Common myeloid progenitor, CD34-positive (primary cell): ENCODE data around the gene MUL1.

ENCODE experiments used
- CTCF ChIA-PET: fragments of 350-600 bp; sonication (Branson Sonifier 250); formaldehyde crosslinking; loops from one replicate; lab custom pipeline; 2021; ENCODE audit warnings: antibody characterized with exemption; lab: Charles Lee
- POLR2A ChIA-PET: fragments of 350-600 bp; sonication (Branson Sonifier 250); formaldehyde crosslinking; loops from one replicate; lab custom pipeline; 2021; ENCODE audit warnings: antibody characterized with exemption; lab: Charles Lee
- DNase-seq, 3 donors: peaks; one replicate each; pipeline versions ENCODE4 v3.0.0 to v3.0.0-alpha.2; 2013
- H3K27ac ChIP-seq, 2 experiments: 1 replicate in 1 of 2; 2 replicates in 1 of 2; pipeline ENCODE4 v1.7.0; 2013; ENCODE audit warnings: inconsistent platforms in 2 of 2, low read length in 2 of 2, mild to moderate bottlenecking in 2 of 2, low read depth in 1 of 2, moderate library complexity in 1 of 2; ENCODE audit not compliant: severe bottlenecking in 2 of 2, insufficient read depth in 1 of 2, poor library complexity in 1 of 2
- H3K27me3 ChIP-seq, 5 experiments: replicated peaks in 2 of 5; 1 replicate in 3 of 5; 2 replicates in 2 of 5; pipeline versions ENCODE4 v1.6.1 to v1.7.0; 2013; ENCODE audit warnings: low read length in 4 of 5, mild to moderate bottlenecking in 2 of 5, moderate library complexity in 2 of 5, inconsistent platforms in 1 of 5; ENCODE audit not compliant: insufficient read depth in 5 of 5, control insufficient read depth in 4 of 5
- H3K36me3 ChIP-seq, 4 experiments: 1 replicate in 2 of 4; 2 replicates in 2 of 4; pipeline versions ENCODE4 v1.6.1 to v1.7.0; 2013; ENCODE audit warnings: low read length in 3 of 4, control low read depth in 1 of 4, mild to moderate bottlenecking in 1 of 4; ENCODE audit not compliant: control insufficient read depth in 4 of 4, insufficient read depth in 4 of 4
- H3K4me1 ChIP-seq, 4 experiments: 1 replicate in 3 of 4; 2 replicates in 1 of 4; pipeline versions ENCODE4 v1.6.1 to v1.7.1; 2013; ENCODE audit warnings: low read length in 3 of 4, mild to moderate bottlenecking in 3 of 4, control low read depth in 1 of 4, inconsistent platforms in 1 of 4, moderate library complexity in 1 of 4; ENCODE audit not compliant: control insufficient read depth in 4 of 4, insufficient read depth in 4 of 4; ENCODE audit errors: control extremely low read depth in 1 of 4
- H3K4me3 ChIP-seq, 7 experiments: 1 replicate in 4 of 7; 2 replicates in 3 of 7; pipeline versions ENCODE4 v1.5.1 to v1.7.0; 2013; ENCODE audit warnings: mild to moderate bottlenecking in 7 of 7, low read length in 6 of 7, moderate library complexity in 6 of 7, inconsistent platforms in 2 of 7, low read depth in 2 of 7, control low read depth in 1 of 7; ENCODE audit not compliant: insufficient read depth in 4 of 7, control insufficient read depth in 1 of 7; ENCODE audit errors: extremely low read depth in 1 of 7
- H3K9me3 ChIP-seq, 5 experiments: 1 replicate in 4 of 5; 2 replicates in 1 of 5; pipeline versions ENCODE4 v1.6.1 to v1.7.1; 2013; ENCODE audit warnings: low read length in 4 of 5, mild to moderate bottlenecking in 2 of 5, inconsistent platforms in 1 of 5, low read depth in 1 of 5, moderate library complexity in 1 of 5; ENCODE audit not compliant: control insufficient read depth in 4 of 5, insufficient read depth in 2 of 5; ENCODE audit errors: control extremely low read depth in 1 of 5
- WGBS: methylation state at CpG from one replicate; pipeline ENCODE4 v1.1.5; 2013; ENCODE audit not compliant: insufficient coverage; 5-methylcytosine and 5-hydroxymethylcytosine counted together

The MUL1 gene

DNA sequence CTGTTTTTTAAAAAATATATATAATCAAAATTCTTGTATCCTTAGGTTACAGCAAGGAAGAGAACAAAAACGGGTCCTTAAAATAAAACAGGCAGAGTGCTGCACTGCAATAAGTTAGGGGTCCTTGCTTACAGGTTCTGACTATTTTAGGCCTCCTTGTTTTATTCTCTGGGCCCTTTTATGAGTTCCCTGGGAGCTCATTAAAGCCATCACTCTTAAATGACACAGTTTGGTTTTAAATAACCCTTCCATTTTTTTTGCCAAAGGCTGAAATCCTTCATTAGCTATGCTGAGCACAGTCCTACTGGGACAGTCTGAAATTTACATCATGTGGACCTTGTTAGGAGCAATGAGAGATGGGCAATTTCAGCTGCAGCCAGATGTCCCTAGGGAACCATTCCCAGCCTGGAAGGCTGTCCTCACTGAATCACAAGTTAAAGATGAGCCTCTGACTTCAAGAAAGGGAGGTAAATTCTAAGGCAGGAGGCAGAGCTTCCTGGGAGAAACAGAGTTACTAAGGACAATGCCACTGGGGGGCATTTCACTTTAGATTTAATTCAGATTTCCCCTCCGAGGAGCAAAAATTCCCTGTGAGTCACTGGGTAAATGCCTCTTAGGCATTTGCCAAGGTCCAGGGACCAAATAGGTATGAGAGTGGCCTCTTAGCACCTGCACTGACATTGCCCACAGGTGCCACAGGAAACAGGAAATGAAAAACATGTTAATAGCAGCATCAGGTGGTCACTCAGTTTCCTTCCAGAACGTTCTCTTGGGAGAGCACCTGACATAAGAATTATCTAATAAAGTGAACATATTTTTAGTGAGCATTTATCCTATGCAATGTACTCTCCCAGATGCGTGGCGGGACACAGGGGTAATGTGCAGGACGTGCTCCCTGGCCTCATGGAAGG lies 3.8 kb upstream of the MUL1 start:
- CTCF ChIA-PET, result no interaction called here
- 71% methylated on average over 2 of the region's 6 CpGs for WGBS

GRCh38 chr1:20508411-20508771 lies 440 bp upstream of the MUL1 start:
- Histone ChIP-seq H3K9me3 (no peaks in the 10 kb centered on the region), H3K4me3 (peak overlapping the region; percentile 77 to 97 (median 90)), H3K27me3 (peaks cover 0 to 15% (median 4%) of the 10 kb centered on the region in 5 experiments), H3K27ac (peak overlapping the region; percentile 68 to 91), H3K36me3 (peaks cover 0 to 5% (median 3%) of the 10 kb centered on the region in 4 experiments), H3K4me1 (peaks cover 5 to 14% (median 11%) of the 10 kb centered on the region in 4 experiments)
- POLR2A ChIA-PET, result interaction anchor here (1.1 kb wide), 1 partner anchor 14 kb away, joined by 3 read pairs; no protein-coding TSS in a partner anchor
- WGBS, result 100% methylated on average over 2 of the region's 5 CpGs
- CTCF ChIA-PET, result interaction anchor here (0.9 to 1.3 kb wide), 2 partner anchors 14 to 18 kb away, joined by 3 to 4 read pairs; no protein-coding TSS in a partner anchor
- DNase-seq, result no peak

More for the DNA sequence above, 3.8 kb upstream of the MUL1 start:
- Histone ChIP-seq H3K27ac (no peak overlapping the region), H3K4me3 (no peak overlapping the region), H3K4me1 (peaks cover 5 to 12% (median 10%) of the 10 kb centered on the region in 4 experiments), H3K27me3 (peaks cover 0 to 15% (median 6%) of the 10 kb centered on the region in 5 experiments), H3K36me3 (no peaks in the 10 kb centered on the region), H3K9me3 (no peaks in the 10 kb centered on the region)
- no peak for DNase-seq
- POLR2A ChIA-PET, result no interaction called here

DNA sequence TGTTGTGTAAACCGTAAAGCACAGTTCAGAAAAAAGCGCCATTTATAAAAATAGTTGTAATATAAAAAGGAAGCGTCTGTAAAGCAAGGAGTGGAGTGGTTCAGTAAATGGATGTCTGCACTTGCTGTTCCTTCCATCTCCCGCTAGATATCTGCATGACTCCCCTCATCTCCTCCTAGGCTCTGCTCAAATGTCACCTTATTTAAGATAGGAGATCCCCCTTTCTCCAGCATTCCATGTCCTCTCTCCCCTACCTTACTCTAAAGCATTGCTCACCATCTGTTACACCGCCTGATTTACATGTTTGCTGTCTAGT lies 745 bp downstream of the MUL1 start:
- Histone ChIP-seq H3K27me3 (peaks cover 0 to 10% (median 4%) of the 10 kb centered on the region in 5 experiments), H3K9me3 (no peaks in the 10 kb centered on the region), H3K36me3 (peaks cover 0 to 9% (median 7%) of the 10 kb centered on the region in 4 experiments), H3K4me1 (peaks cover 5 to 14% (median 11%) of the 10 kb centered on the region in 4 experiments), H3K27ac (peak overlapping the region; percentile 68 to 91), H3K4me3 (peak overlapping the region in 6 of 7 experiments; percentile 86 to 97 (median 90))
- CTCF ChIA-PET, result interaction anchor here (1.1 kb wide), 1 partner anchor 16 kb away, joined by 3 read pairs; no protein-coding TSS in a partner anchor
- 80% methylated on average over 3 of the region's 5 CpGs for WGBS
- POLR2A ChIA-PET, result interaction anchor here (1.1 kb wide), 1 partner anchor 13 kb away, joined by 3 read pairs; no protein-coding TSS in a partner anchor
- DNase-seq, result peak in 1 of 3 donors; percentile 49

GRCh38 chr1:20505488-20505887 lies 2.5 kb downstream of the MUL1 start:
- peaks cover 0 to 2% (median 0%) of the 10 kb centered on the region in 5 experiments for H3K27me3 ChIP-seq
- H3K4me3 ChIP-seq, result no peak overlapping the region
- peaks cover 5 to 14% (median 11%) of the 10 kb centered on the region in 4 experiments for H3K4me1 ChIP-seq
- ChIA-PET POLR2A (no interaction called here), CTCF (interaction anchor here (1.2 kb wide), 1 partner anchor 12 kb away, joined by 3 read pairs; no protein-coding TSS in a partner anchor)
- H3K27ac ChIP-seq, result no peak overlapping the region
- WGBS, result no CpG with 5 or more reads among the region's 1 CpG
- DNase-seq, result no peak
- peaks cover 15 to 26% (median 21%) of the 10 kb centered on the region in 4 experiments for H3K36me3 ChIP-seq
- no peaks in the 10 kb centered on the region for H3K9me3 ChIP-seq

- H3K27ac ChIP-seq, result no peak overlapping the region
- DNase-seq, result no peak
- H3K36me3 ChIP-seq, result peaks cover 19 to 54% (median 42%) of the 10 kb centered on the region in 4 experiments
- POLR2A ChIA-PET, result no interaction called here
- H3K4me1 ChIP-seq, result no peaks in the 10 kb centered on the region
- no peak overlapping the region for H3K4me3 ChIP-seq
- 95% methylated on average over 16 of the region's 17 CpGs for WGBS
- CTCF ChIA-PET, result no interaction called here
- H3K27me3 ChIP-seq, result no peaks in the 10 kb centered on the region
- no peaks in the 10 kb centered on the region for H3K9me3 ChIP-seq
Measured at GRCh38 chr1:20500716-20501115, 7.2 kb downstream of the MUL1 start.

DNA sequence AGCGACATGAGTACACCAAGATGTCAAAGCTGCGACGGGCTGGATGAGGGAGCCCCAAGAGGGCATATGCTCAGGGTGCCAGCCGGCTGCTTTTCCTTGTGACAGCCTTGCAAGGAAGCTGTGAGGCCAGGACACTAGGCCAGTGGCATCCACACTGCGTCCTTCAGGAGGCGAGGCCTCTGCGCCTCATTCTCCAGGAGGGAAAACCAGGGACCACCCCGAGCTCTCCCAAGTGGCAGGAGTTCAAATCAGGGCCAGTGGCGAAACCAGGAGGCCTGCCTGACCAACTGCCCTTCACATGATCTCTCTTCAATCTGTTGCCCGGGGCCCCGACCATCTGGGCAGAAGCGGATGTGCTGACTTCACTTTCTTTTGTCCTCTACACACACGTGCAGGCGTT lies 8.2 kb downstream of the MUL1 start:
- H3K27me3 ChIP-seq, result no peaks in the 10 kb centered on the region
- no peak overlapping the region for H3K27ac ChIP-seq
- ChIA-PET POLR2A (no interaction called here), CTCF (no interaction called here)
- DNase-seq, result no peak
- H3K9me3 ChIP-seq, result no peaks in the 10 kb centered on the region
- H3K4me3 ChIP-seq, result no peak overlapping the region
- H3K4me1 ChIP-seq, result no peaks in the 10 kb centered on the region
- peaks cover 19 to 54% (median 41%) of the 10 kb centered on the region in 4 experiments for H3K36me3 ChIP-seq
- 97% methylated on average over 10 of the region's 14 CpGs for WGBS

DNA sequence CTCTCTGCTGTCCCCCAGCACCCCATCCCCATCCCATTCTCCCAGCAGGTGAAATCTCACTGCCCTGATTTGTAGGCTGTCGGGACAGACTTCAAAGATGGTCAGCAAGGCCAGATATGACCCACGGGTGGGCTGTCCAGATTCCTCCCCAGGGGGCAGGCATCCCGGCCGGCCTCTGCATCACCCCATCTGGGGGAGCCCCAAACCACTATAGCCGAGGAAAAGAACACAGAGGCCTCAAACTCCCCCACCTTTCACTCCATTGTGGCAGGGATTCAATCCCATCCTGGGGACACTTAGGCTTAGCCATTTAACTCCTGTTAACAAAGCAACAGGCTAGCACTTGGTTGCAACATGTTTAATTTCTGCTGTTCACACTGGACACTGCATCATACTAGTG lies 8.8 kb downstream of the MUL1 start:
- Histone ChIP-seq H3K4me1 (peaks cover 0 to 3% (median 2%) of the 10 kb centered on the region in 4 experiments), H3K9me3 (no peaks in the 10 kb centered on the region), H3K4me3 (no peak overlapping the region), H3K36me3 (peaks cover 15 to 54% (median 40%) of the 10 kb centered on the region in 4 experiments), H3K27me3 (peaks cover 0 to 3% (median 0%) of the 10 kb centered on the region in 5 experiments), H3K27ac (no peak overlapping the region)
- ChIA-PET POLR2A (no interaction called here), CTCF (no interaction called here)
- DNase-seq, result no peak
- 98% methylated on average over 5 of the region's 5 CpGs for WGBS
